H1 (cell line): Measurements from ENCODE around the gene CELSR1. TPM values are rescaled to one million over a fixed set of nuclear protein-coding genes. Genes with fewer than 3 reads are reported as not detected.

Experiments
- CTCF ChIA-PET: fragments of 300-600 bp; sonication (Branson Sonifier 250); formaldehyde crosslinking; loops from one replicate; lab custom pipeline; 2021; ENCODE audit not compliant: partially characterized antibody; lab: Charles Lee
- POLR2A ChIA-PET: fragments of 300-600 bp; sonication (Branson Sonifier 250); formaldehyde crosslinking; loops from one replicate; lab custom pipeline; 2021; ENCODE audit warnings: inconsistent platforms; ENCODE audit not compliant: partially characterized antibody; lab: Charles Lee
- DNase-seq, 2 experiments: peaks; one replicate each; pipeline versions ENCODE4 v3.0.0 to v3.0.0-alpha.2; 2010 to 2022; ENCODE audit warnings: low spot score in 2 of 2, low read depth in 1 of 2, mixed read lengths in 1 of 2
- FAIRE-seq: peaks from 2 replicates; lab custom pipeline; 2011; peaks lifted over from hg19 to GRCh38; lab: Jason Lieb, UNC
- H2AFZ ChIP-seq: 2 replicates; pipeline ENCODE4 v1.8.1; 2012; ENCODE audit warnings: low read length, inconsistent platforms
- H2AK5ac ChIP-seq: 2 replicates; pipeline ENCODE4 v1.6.1; 2013; ENCODE audit warnings: low read depth, low read length
- H2BK120ac ChIP-seq: replicated peaks from 2 replicates; pipeline ENCODE3; 2013; ENCODE audit warnings: low read depth, low read length, inconsistent platforms
- H2BK12ac ChIP-seq: 2 replicates; pipeline ENCODE4 v1.6.1; 2013; ENCODE audit warnings: low read depth, low read length
- H2BK15ac ChIP-seq: 2 replicates; pipeline ENCODE4 v1.6.1; 2013; ENCODE audit warnings: low read length
- H2BK20ac ChIP-seq: 2 replicates; pipeline ENCODE4 v1.6.1; 2013; ENCODE audit warnings: low read length
- H2BK5ac ChIP-seq: 2 replicates; pipeline ENCODE4 v1.6.1; 2013; ENCODE audit warnings: low read depth, low read length
- H3K14ac ChIP-seq: 2 replicates; pipeline ENCODE4 v1.6.1; 2013; ENCODE audit warnings: inconsistent platforms; ENCODE audit not compliant: insufficient read length
- H3K18ac ChIP-seq: 2 replicates; pipeline ENCODE4 v1.6.1; 2013; ENCODE audit warnings: low read length; ENCODE audit errors: extremely low read depth
- H3K23ac ChIP-seq: 2 replicates; pipeline ENCODE4 v1.6.1; 2013; ENCODE audit warnings: inconsistent platforms; ENCODE audit not compliant: insufficient read length
- H3K23me2 ChIP-seq: 2 replicates; pipeline ENCODE4 v1.6.1; 2013; ENCODE audit warnings: low read depth, low read length
- H3K27ac ChIP-seq: 2 replicates; pipeline ENCODE4 v1.6.1; 2011; ENCODE audit warnings: low read depth, low read length, inconsistent platforms
- H3K27me3 ChIP-seq, 4 experiments: replicated peaks in 1 of 4; 1 replicate in 1 of 4; 2 replicates in 3 of 4; pipeline versions ENCODE4 v1.6.1 to v1.8.1; 2011 to 2013; ENCODE audit warnings: low read length in 3 of 4, mild to moderate bottlenecking in 3 of 4, inconsistent platforms in 2 of 4, mixed read lengths in 2 of 4, moderate library complexity in 1 of 4; ENCODE audit not compliant: control insufficient read depth in 3 of 4, insufficient read depth in 3 of 4; ENCODE audit errors: extremely low read depth in 1 of 4
- H3K36me3 ChIP-seq, 4 experiments: 2 replicates each; pipeline versions ENCODE4 v1.6.1 to v1.8.1; 2011 to 2013; ENCODE audit warnings: mild to moderate bottlenecking in 4 of 4, low read length in 3 of 4, moderate library complexity in 2 of 4, control low read depth in 1 of 4, inconsistent platforms in 1 of 4; ENCODE audit not compliant: insufficient read depth in 4 of 4, control insufficient read depth in 2 of 4
- H3K4ac ChIP-seq: replicated peaks from 2 replicates; pipeline ENCODE3; 2013; ENCODE audit warnings: low read length, low read depth, mixed read lengths, inconsistent platforms; ENCODE audit not compliant: insufficient read length
- H3K4me1 ChIP-seq, 4 experiments: replicated peaks in 1 of 4; 1 replicate in 1 of 4; 2 replicates in 3 of 4; pipeline versions ENCODE4 v1.6.1 to v1.8.1; 2011 to 2013; ENCODE audit warnings: low read length in 3 of 4, inconsistent platforms in 2 of 4, mixed read lengths in 1 of 4; ENCODE audit not compliant: insufficient read depth in 4 of 4, control insufficient read depth in 3 of 4
- H3K4me2 ChIP-seq, 2 experiments: 2 replicates each; pipeline versions ENCODE4 v1.6.1 to v1.8.1; 2011 to 2013; ENCODE audit warnings: low read depth in 2 of 2, low read length in 2 of 2, control low read depth in 1 of 2, inconsistent platforms in 1 of 2, mild to moderate bottlenecking in 1 of 2; ENCODE audit not compliant: insufficient read depth in 1 of 2
- H3K4me3 ChIP-seq, 4 experiments: fragments of 200-600, 300-600 bp in 1 of 4; sonication (generic), shearing (Covaris generic), sonication (Bioruptor Twin) in 1 of 4; 2 replicates each; pipeline versions ENCODE4 v1.5.1 to v1.8.1; 2011 to 2016; ENCODE audit warnings: low read length in 4 of 4, low read depth in 3 of 4, control low read depth in 2 of 4, inconsistent platforms in 2 of 4, mild to moderate bottlenecking in 2 of 4, mixed read lengths in 1 of 4, moderate library complexity in 1 of 4; ENCODE audit not compliant: insufficient read depth in 2 of 4; ENCODE audit errors: extremely low read depth in 1 of 4
- H3K56ac ChIP-seq: replicated peaks from 2 replicates; pipeline ENCODE3; 2013; ENCODE audit warnings: low read depth, mild to moderate bottlenecking, mixed read lengths, low read length, inconsistent platforms; ENCODE audit not compliant: insufficient read length
- H3K79me1 ChIP-seq: 2 replicates; pipeline ENCODE4 v1.6.1; 2013; ENCODE audit warnings: low read depth, low read length, control low read depth
- H3K79me2 ChIP-seq, 2 experiments: 2 replicates each; pipeline versions ENCODE4 v1.6.1 to v1.8.1; 2012 to 2013; ENCODE audit warnings: low read length in 2 of 2, mild to moderate bottlenecking in 2 of 2, inconsistent platforms in 1 of 2; ENCODE audit not compliant: insufficient read depth in 2 of 2, control insufficient read depth in 1 of 2
- H3K9ac ChIP-seq, 4 experiments: replicated peaks in 1 of 4; 1 replicate in 1 of 4; 2 replicates in 3 of 4; pipeline versions ENCODE4 v1.6.1 to v1.8.1; 2011 to 2013; ENCODE audit warnings: low read depth in 3 of 4, low read length in 3 of 4, control low read depth in 2 of 4, mild to moderate bottlenecking in 2 of 4, moderate library complexity in 2 of 4, inconsistent platforms in 1 of 4; ENCODE audit errors: extremely low read depth in 1 of 4
- H3K9me3 ChIP-seq, 2 experiments: 2 replicates each; pipeline versions ENCODE4 v1.6.1 to v1.8.1; 2012 to 2013; ENCODE audit warnings: mild to moderate bottlenecking in 2 of 2, moderate library complexity in 2 of 2, control low read depth in 1 of 2, inconsistent platforms in 1 of 2, low read depth in 1 of 2, low read length in 1 of 2, mixed read lengths in 1 of 2; ENCODE audit not compliant: insufficient read depth in 2 of 2
- H4K20me1 ChIP-seq, 2 experiments: replicated peaks in 1 of 2; 2 replicates each; pipeline versions ENCODE3 to v1.8.1; 2011 to 2013; ENCODE audit warnings: inconsistent platforms in 2 of 2, low read length in 2 of 2, mild to moderate bottlenecking in 1 of 2; ENCODE audit not compliant: insufficient read depth in 2 of 2, control insufficient read depth in 1 of 2
- H4K5ac ChIP-seq: 2 replicates; pipeline ENCODE4 v1.6.1; 2013; ENCODE audit warnings: low read length, low read depth, mixed read lengths, inconsistent platforms; ENCODE audit not compliant: insufficient read length
- H4K8ac ChIP-seq: 2 replicates; pipeline ENCODE4 v1.8.0; 2013; ENCODE audit warnings: mild to moderate bottlenecking, moderate library complexity, low read length, inconsistent platforms; ENCODE audit not compliant: insufficient read depth; ENCODE audit errors: extremely low read depth
- H4K91ac ChIP-seq: replicated peaks from 2 replicates; pipeline ENCODE3; 2013; ENCODE audit warnings: low read length, mixed read lengths, inconsistent platforms; ENCODE audit not compliant: insufficient read length
- ASH2L ChIP-seq: fragments of 200-600, 300-600 bp; sonication (generic); IDR thresholded peaks from one replicate; pipeline ENCODE4 v1.7.1; 2017; ENCODE audit warnings: low read length
- ATF2 ChIP-seq: IDR thresholded peaks from 2 replicates; pipeline ENCODE4 v1.6.1; 2012; ENCODE audit warnings: low read length, inconsistent platforms
- CBX8 ChIP-seq: fragments of 300-800, 300-1000 bp; sonication (generic); IDR thresholded peaks from 2 replicates; pipeline ENCODE4 v1.7.1; 2016; ENCODE audit warnings: low read depth, low read length, borderline replicate concordance
- CHD1 ChIP-seq: IDR thresholded peaks from 2 replicates; pipeline ENCODE4 v1.6.1; 2012; ENCODE audit warnings: low read depth, low read length, improper control_type of control experiment
- GTF2F1 ChIP-seq: IDR thresholded peaks from 2 replicates; pipeline ENCODE4 v1.6.1; 2012; ENCODE audit warnings: low read depth, low read length, improper control_type of control experiment, borderline replicate concordance
- POLR2A ChIP-seq, 2 experiments: IDR thresholded peaks; 1 replicate in 1 of 2; 2 replicates in 1 of 2; pipeline ENCODE4 v1.6.1; 2011; ENCODE audit warnings: low read depth in 2 of 2, low read length in 2 of 2, mild to moderate bottlenecking in 2 of 2; ENCODE audit errors: control extremely low read depth in 1 of 2
- RNF2 ChIP-seq: fragments of 200-900, 300-1000 bp; sonication (generic); IDR thresholded peaks from 2 replicates; pipeline ENCODE4 v1.7.1; 2016; ENCODE audit warnings: borderline replicate concordance, low read depth, mild to moderate bottlenecking, antibody characterized with exemption, low read length; ENCODE audit not compliant: poor library complexity, severe bottlenecking; ENCODE audit errors: missing control alignments
- SP1 ChIP-seq: IDR thresholded peaks from 2 replicates; pipeline ENCODE4 v1.6.1; 2011; ENCODE audit warnings: low read depth, low read length
- TBP ChIP-seq: IDR thresholded peaks from 2 replicates; pipeline ENCODE4 v1.6.1; 2011; ENCODE audit warnings: low read depth, low read length, improper control_type of control experiment
- TEAD4 ChIP-seq: IDR thresholded peaks from 2 replicates; pipeline ENCODE4 v1.6.1; 2012; ENCODE audit warnings: low read depth, low read length, inconsistent platforms, mixed read lengths
- YY1 ChIP-seq: IDR thresholded peaks from 2 replicates; pipeline ENCODE4 v1.6.1; 2011; ENCODE audit warnings: low read depth, mild to moderate bottlenecking, low read length
- ZNF274 ChIP-seq: IDR thresholded peaks from 2 replicates; pipeline ENCODE4 v1.7.0; 2012; ENCODE audit warnings: low read length, borderline replicate concordance; ENCODE audit errors: extremely low read depth
- WGBS, 2 experiments: shearing (Covaris generic) in 1 of 2; methylation state at CpG; one replicate each; pipeline versions ENCODE4 v1.1.6 to v1.1.7; 2013 to 2015; ENCODE audit warnings: low lambda C conversion rate in 2 of 2, mixed read lengths in 2 of 2, inconsistent platforms in 1 of 2, low coverage in 1 of 2, missing lambda C conversion rate in 1 of 2; ENCODE audit not compliant: insufficient replicate concordance in 2 of 2, insufficient coverage in 1 of 2, insufficient read length in 1 of 2; ENCODE audit errors: extremely low coverage in 1 of 2, missing lambda C conversion rate in 1 of 2; 5-methylcytosine and 5-hydroxymethylcytosine counted together
- polyA plus RNA-seq, 7 experiments: library from polyadenylated mRNA; depleted of rRNA in 3 of 7; stranded (reverse) in 5 of 7; unstranded in 2 of 7; fragments of >200 nt in 5 of 7; fragments of 200-250 nt in 2 of 7; gene quantifications; 1 replicate in 5 of 7; 2 replicates in 1 of 7; 4 replicates in 1 of 7; pipeline versions ENCODE4 v1.2.1 to v1.2.3, GENCODE V29; 2011 to 2013; ENCODE audit warnings: missing spikeins in 2 of 7, mixed read lengths in 2 of 7
- total RNA-seq: library from RNA; stranded (reverse); fragmentation: NEBNext Ultra II Directional; extraction: Animal tissue kit (Norgen Biotek cat#: 25700); gene quantifications from 2 replicates; pipeline ENCODE4 v1.2.1, GENCODE V29; 2021

The CELSR1 gene
- total and polyA plus RNA-seq, 2 of the 8 experiments (the other 6 are each of a cell fraction or from before 2014, with no cell fraction given): 9.0 to 12.4 TPM

GRCh38 chr22:46326066-46326680 is 211.2 kb downstream of the CELSR1 start:
- H3K56ac ChIP-seq: no peak overlapping the region
- CTCF ChIA-PET: interaction anchor here (1.4 kb wide), 1 partner anchor 41 kb away, joined by 4 read pairs; no protein-coding TSS in a partner anchor
- H3K23me2 ChIP-seq: no peaks in the 10 kb centered on the region
- no peak overlapping the region for H2BK120ac ChIP-seq
- H3K9me3 ChIP-seq: no peaks in the 10 kb centered on the region
- no peak overlapping the region for H3K23ac ChIP-seq
- no peak for DNase-seq
- no peak overlapping the region for H3K4me2 ChIP-seq
- POLR2A ChIA-PET: interaction anchor here (1.2 kb wide), 1 partner anchor 54 kb away, joined by 3 read pairs; no protein-coding TSS in a partner anchor
- no peak overlapping the region for H2AK5ac ChIP-seq
- no peak overlapping the region for H2BK20ac ChIP-seq
- no peaks in the 10 kb centered on the region for H3K79me2 ChIP-seq
- no peak overlapping the region for H4K91ac ChIP-seq
- H4K8ac ChIP-seq: no peak overlapping the region
- H3K18ac ChIP-seq: no peak overlapping the region
- no peak overlapping the region for H3K9ac ChIP-seq
- H2BK12ac ChIP-seq: no peak overlapping the region
- H3K14ac ChIP-seq: no peak overlapping the region
- H2BK5ac ChIP-seq: no peak overlapping the region
- H3K79me1 ChIP-seq: no peaks in the 10 kb centered on the region; the same call in 1 of the 2 replicates
- H3K27ac ChIP-seq: no peak overlapping the region
- no peak overlapping the region for H2BK15ac ChIP-seq
- no peak overlapping the region for H3K4me3 ChIP-seq
- H3K4ac ChIP-seq: no peak overlapping the region
- no peaks in the 10 kb centered on the region for H3K27me3 ChIP-seq
- H3K4me1 ChIP-seq: no peaks in the 10 kb centered on the region
- H2AFZ ChIP-seq: no peak overlapping the region
- WGBS, 2 experiments: 89% methylated on average over 23 of the region's 23 CpGs; no CpG with 5 or more reads in 1 of the 2 experiments
- peaks cover 6 to 8% of the 10 kb centered on the region in 2 experiments for H4K20me1 ChIP-seq
- H4K5ac ChIP-seq: no peak overlapping the region
- H3K36me3 ChIP-seq: peaks cover 18 to 48% (median 27%) of the 10 kb centered on the region in 4 experiments
- FAIRE-seq: no peak
- no peak for TF ChIP-seq ASH2L
- no peak for TF ChIP-seq TBP
- no peak for TF ChIP-seq CBX8
- no peak for TF ChIP-seq YY1
- no peak for TF ChIP-seq TEAD4
- no peak for TF ChIP-seq CHD1
- TF ChIP-seq ATF2: no peak
- TF ChIP-seq SP1: no peak
- TF ChIP-seq POLR2A (IDR thresholded peaks at IDR 0.05; ENCODE audit: control extremely low read depth in 1 of 2, low read depth in 2 of 2, low read length in 2 of 2): no peak
- no peak for TF ChIP-seq GTF2F1
- TF ChIP-seq ZNF274: no peak
- TF ChIP-seq RNF2: no peak
